Breast epithelium (tissue), 3 donors: ENCODE data around the gene APEH.

Experiments
- CTCF ChIP-seq, 3 donors: fragments of 450-650 bp; IDR thresholded peaks; one replicate each; pipeline ENCODE4 v1.5.1; 2016 to 2017; ENCODE audit warnings: antibody characterized with exemption in 3 of 3, mild to moderate bottlenecking in 3 of 3, moderate library complexity in 3 of 3
- POLR2A ChIP-seq: fragments of 450-650 bp; IDR thresholded peaks from one replicate; pipeline ENCODE4 v1.6.1; 2016; ENCODE audit warnings: antibody characterized with exemption, mild to moderate bottlenecking, moderate library complexity

GRCh38 chr3:49666592-49666991 lies 7.6 kb upstream of the APEH start:
- TF ChIP-seq CTCF (IDR thresholded peaks at IDR 0.05) (no peak), POLR2A (no peak)
